SJCRH30 (cell line): Measurements from ENCODE around the gene PPIE. TPM values are rescaled to one million over a fixed set of nuclear protein-coding genes. Genes with fewer than 3 reads are reported as not detected.
"Not testable (repeated sequence)": the region's sequence is repeated elsewhere in the genome, so short reads cannot be mapped to it uniquely, and the experiment has no call there.

Experiments
- DNase-seq, 2 experiments: peaks; one replicate each; pipeline ENCODE4 v3.0.0-alpha.2; 2015 to 2020
- H3K27ac ChIP-seq: fragments of 250-450 bp; sonication (Bioruptor Pico); 2 replicates; pipeline ENCODE4 v1.5.1; 2020; ENCODE audit warnings: mild to moderate bottlenecking, moderate library complexity
- H3K27me3 ChIP-seq: fragments of 250-450 bp; sonication (Bioruptor Pico); 2 replicates; pipeline ENCODE4 v1.5.1; 2020; ENCODE audit warnings: mild to moderate bottlenecking, moderate library complexity
- H3K36me3 ChIP-seq: fragments of 250-450 bp; sonication (Bioruptor Pico); 2 replicates; pipeline ENCODE4 v1.5.1; 2020; ENCODE audit warnings: mild to moderate bottlenecking, moderate library complexity
- H3K4me1 ChIP-seq: fragments of 250-450 bp; sonication (Bioruptor Pico); 2 replicates; pipeline ENCODE4 v1.5.1; 2020; ENCODE audit warnings: mild to moderate bottlenecking, moderate library complexity
- H3K4me3 ChIP-seq: fragments of 250-450 bp; sonication (Bioruptor Pico); 2 replicates; pipeline ENCODE4 v1.5.1; 2020; ENCODE audit warnings: mild to moderate bottlenecking, moderate library complexity
- H3K9me3 ChIP-seq: fragments of 250-450 bp; sonication (Bioruptor Pico); replicated peaks from 2 replicates; pipeline ENCODE4 v1.5.1; 2020; ENCODE audit warnings: mild to moderate bottlenecking, moderate library complexity
- total RNA-seq: library from RNA; depleted of rRNA; stranded (reverse); fragments of >200 nt; shearing (Covaris generic); gene quantifications from 2 replicates; pipeline ENCODE4 v1.2.3, GENCODE V29; 2014

The PPIE gene
- total RNA-seq, 1 experiment from 2014 or later, result 64.0 TPM

DNA sequence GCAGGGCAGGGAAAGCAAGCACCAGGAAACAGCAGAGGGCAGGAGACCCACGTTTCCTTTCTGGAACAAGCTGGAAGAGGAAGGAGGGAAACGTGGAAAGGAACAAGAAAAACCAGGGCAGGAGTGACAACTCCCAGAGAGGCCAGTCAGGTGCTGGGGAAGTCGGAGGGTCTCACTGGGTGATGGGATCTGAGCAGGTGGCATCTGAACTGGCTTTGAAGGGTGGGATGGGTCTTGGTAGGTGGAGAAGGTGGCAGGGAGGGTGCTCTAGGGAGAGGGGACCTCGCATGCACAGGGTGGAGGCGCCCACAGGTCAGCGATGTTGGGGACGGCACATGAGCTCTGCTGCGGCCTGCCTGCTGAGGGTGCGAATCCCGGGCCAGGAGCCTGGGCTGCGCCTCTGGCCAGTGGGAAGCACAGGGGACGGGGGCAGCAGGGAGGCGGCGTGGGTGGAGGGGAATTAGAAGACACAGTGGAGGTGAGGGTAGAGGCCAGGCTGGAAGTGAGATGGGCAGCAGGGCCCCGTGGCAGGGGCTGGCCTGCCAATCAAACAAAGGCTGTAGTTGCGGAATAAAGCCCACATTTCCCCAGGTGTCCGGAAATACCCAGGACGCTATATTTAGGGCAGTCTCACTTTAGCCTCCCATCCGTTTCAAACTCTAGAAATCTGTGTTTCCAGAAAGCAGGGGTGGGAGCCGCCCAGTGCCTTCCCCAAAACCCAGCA lies 37.2 kb downstream of the PPIE start:
- not testable (repeated sequence) for H3K4me3 ChIP-seq, H3K9me3 ChIP-seq, H3K36me3 ChIP-seq, DNase-seq, H3K27me3 ChIP-seq
- Histone ChIP-seq H3K4me1 (peaks cover 15% of the 10 kb centered on the region), H3K27ac (peak overlapping the region; percentile 31)

DNA sequence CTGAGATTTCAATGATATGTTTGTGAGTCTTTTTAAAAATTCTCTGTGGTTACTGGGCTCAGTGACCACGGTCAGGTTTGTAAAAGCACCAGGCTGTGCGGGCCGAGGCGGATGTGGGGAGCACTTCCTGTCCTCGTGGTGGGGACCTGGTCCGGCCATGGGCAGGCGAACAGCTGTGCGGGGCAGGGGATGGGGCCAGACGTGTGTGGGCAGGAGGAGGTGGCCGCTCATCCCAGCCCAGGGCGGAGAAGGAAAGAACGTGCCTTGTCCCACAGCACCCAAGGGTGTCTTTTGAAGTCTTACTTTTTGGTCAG lies 37.7 kb downstream of the PPIE start:
- no peak overlapping the region for H3K4me3 ChIP-seq
- peak; percentile 88 to 94 for DNase-seq
- peak overlapping the region; percentile 31 for H3K27ac ChIP-seq
- H3K4me1 ChIP-seq, result peaks cover 15% of the 10 kb centered on the region
- no peaks in the 10 kb centered on the region for H3K9me3 ChIP-seq
- no peaks in the 10 kb centered on the region for H3K36me3 ChIP-seq
- H3K27me3 ChIP-seq, result no peaks in the 10 kb centered on the region

DNA sequence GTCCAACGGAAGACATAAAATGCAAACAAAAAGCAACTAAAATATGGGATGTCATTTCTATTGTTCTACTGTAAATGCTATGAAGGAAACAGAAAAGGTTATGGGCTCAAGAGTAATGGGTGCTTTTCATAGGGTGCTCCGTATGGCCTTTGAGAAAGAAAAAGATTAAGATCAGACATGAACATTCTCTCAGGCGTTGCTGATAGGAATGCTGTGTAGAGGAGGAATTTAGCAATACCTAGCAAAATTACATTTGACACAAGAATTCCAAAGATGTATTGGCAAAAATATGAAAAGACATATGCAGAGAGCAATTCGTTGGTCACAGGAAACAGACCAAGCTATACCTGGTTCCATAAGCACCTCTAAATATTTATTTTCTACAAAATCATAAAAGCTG lies 38.2 kb downstream of the PPIE start:
- H3K36me3 ChIP-seq, result no peaks in the 10 kb centered on the region
- H3K27ac ChIP-seq, result peak overlapping the region; percentile 31
- no peak overlapping the region for H3K4me3 ChIP-seq
- no peaks in the 10 kb centered on the region for H3K27me3 ChIP-seq
- H3K4me1 ChIP-seq, result peaks cover 15% of the 10 kb centered on the region
- H3K9me3 ChIP-seq, result no peaks in the 10 kb centered on the region
- DNase-seq, result no peak

DNA sequence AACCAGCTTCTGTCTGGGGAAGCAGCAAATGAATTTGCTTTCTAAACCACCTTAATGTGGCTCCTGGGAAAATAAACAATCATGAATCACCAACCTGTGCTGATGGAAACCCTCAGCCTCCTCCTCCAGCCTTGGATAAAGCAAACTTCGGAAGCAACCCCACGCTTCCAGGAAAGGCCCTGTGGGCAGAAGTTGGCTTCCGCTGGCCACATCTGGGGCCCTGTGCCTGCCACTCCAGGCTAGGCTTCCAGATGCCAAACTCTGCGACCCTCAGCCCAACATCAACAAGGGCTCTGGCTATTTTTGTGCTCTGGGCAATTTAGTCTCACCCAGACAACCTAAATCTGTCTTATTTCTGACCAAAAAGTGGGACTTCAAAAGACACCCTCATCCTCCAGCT lies 38.6 kb downstream of the PPIE start:
- H3K27me3 ChIP-seq, result no peaks in the 10 kb centered on the region

DNA sequence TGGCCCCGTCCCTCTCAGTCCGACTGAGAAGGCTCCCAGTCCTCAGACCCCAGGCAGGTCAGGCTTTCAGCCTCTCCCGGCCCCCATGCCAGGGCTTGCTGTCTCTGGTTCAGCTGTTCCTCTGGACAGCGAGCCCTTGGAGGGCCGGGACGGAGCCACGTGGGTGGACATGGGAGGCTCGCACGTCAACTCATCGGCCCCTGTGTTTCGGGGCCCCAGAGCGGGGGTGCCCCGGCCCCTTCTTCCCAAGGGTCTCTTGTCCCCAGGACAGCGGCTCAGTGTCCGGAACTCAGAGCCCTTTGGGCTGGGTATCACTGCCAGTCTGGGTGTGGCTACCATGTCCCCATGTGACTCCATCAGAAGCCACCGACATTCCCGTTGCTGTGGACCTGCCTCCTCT lies 39.2 kb downstream of the PPIE start:
- not testable (repeated sequence) for H3K27ac ChIP-seq, H3K27me3 ChIP-seq, H3K36me3 ChIP-seq, H3K9me3 ChIP-seq, H3K4me3 ChIP-seq, DNase-seq
- H3K4me1 ChIP-seq, result peaks cover 15% of the 10 kb centered on the region

More for the DNA sequence above, 38.6 kb downstream of the PPIE start:
- DNase-seq, result no peak
- Histone ChIP-seq H3K36me3 (no peaks in the 10 kb centered on the region), H3K27ac (no peak overlapping the region), H3K9me3 (no peaks in the 10 kb centered on the region), H3K4me1 (peaks cover 15% of the 10 kb centered on the region), H3K4me3 (no peak overlapping the region)

DNA sequence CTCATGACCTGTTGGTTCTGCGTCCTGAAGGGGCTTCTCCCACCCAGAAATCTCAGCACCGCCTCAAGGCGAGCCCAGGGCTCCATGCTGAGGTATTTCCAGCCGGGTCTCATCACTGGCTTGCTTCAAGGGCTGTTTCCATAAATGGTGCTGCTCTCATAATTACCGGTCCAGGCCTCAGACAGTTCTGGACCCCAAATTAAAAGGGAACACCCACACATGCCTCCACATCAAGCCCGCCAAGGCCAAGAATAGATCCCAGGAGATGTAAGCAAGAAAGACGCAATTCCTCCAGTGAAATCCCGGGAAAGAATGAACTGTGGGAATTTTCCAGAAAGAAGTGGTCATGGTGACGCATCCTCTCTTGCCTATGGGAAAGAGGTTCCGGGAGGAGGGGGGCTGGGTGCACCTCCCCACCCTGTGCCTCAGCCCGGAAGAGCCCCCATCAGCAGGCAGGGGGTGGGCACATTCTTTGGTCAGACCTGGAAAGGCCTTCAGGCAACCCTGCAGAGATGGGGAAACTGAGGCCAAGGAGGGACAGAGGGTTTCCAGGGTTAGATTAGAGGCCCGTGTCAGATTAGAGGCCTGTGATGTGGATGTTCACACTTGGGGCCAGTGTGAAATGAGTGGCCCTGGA lies 39.9 kb downstream of the PPIE start:
- not testable (repeated sequence) for DNase-seq, H3K4me3 ChIP-seq, H3K36me3 ChIP-seq, H3K27me3 ChIP-seq, H3K27ac ChIP-seq, H3K9me3 ChIP-seq
- peaks cover 15% of the 10 kb centered on the region for H3K4me1 ChIP-seq

DNA sequence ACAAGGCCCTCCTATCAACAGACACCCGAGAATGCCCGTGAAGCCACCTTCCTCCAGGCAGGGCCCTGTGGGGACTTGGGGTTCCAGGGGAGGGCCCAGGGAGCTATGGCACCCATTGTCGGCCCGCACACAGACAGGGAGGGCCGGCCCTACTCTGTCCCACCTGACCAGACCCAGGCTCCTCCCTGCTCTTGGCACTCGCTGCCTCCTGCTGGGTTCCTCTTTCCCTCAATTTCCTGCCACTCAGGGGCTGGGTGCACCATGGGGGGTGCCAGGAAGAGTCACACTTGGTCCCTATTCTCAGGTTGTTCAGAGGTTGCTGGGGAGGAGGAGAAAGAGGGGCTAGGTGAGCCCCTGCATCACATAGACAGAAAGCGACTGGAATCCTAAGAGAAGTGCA lies 40.5 kb downstream of the PPIE start:
- H3K9me3 ChIP-seq, result no peaks in the 10 kb centered on the region
- no peak overlapping the region for H3K27ac ChIP-seq
- DNase-seq, result no peak
- no peaks in the 10 kb centered on the region for H3K27me3 ChIP-seq
- H3K4me1 ChIP-seq, result peaks cover 15% of the 10 kb centered on the region
- no peak overlapping the region for H3K4me3 ChIP-seq
- no peaks in the 10 kb centered on the region for H3K36me3 ChIP-seq

DNA sequence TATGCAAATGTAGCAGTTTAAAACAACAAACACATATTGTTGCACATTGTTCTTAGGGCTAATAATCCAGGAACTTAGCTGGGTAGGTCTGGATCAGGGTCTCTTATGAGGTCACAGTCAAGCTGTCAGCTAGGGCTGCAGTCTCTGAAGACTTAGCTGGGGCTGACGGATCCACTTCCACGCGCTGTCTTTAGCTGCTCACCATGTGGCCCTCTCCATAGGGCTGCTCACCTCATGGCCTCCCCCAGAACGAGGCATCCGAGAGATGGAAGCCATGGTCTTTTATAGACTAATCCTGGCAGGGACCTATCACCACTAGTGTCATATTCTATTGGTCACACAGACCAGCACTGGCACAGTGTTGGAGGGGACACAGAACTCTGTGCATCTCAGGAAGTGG lies 41.1 kb downstream of the PPIE start:
- Histone ChIP-seq H3K4me3 (no peak overlapping the region), H3K36me3 (no peaks in the 10 kb centered on the region), H3K27me3 (no peaks in the 10 kb centered on the region), H3K27ac (no peak overlapping the region), H3K9me3 (no peaks in the 10 kb centered on the region), H3K4me1 (peaks cover 15% of the 10 kb centered on the region)
- no peak for DNase-seq

DNA sequence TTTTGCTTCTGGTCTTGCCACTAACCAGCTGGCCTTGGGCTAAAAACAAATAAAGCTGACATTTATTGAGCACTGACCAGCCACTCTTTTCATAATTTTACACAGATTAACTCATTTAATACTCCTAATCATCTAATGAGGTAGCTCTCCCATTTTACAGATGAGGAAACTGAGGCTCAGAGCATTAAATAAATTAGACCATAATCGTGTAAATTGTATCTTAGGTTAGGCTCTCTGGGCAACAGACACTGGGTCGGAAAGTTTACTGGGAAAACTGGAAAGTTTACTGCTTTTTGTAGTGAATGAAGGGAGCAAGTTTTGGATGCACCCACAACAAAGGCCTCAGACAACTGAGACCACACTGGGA lies 42.6 kb downstream of the PPIE start:
- no peaks in the 10 kb centered on the region for H3K36me3 ChIP-seq

DNA sequence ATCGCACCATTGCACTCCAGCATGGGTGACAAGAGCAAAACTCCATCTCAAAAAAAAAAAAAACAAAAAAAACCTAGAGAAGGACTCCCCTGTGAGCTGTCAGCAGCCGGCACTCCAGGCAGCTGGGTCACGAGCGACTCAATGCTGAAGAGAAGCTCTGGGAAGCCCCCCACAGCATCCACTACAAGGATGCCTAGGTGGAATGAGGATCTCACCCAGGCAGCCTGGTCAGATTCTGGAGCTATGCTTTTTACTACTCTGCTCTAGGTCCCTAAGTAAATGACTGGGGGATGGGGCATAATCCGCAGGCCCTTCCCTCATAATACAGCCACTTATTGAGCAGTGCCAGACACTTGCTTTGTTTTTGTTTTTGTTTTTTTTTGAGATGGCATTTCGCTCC lies 43.4 kb downstream of the PPIE start:
- H3K36me3 ChIP-seq, result no peaks in the 10 kb centered on the region
- H3K4me3 ChIP-seq, result no peak overlapping the region
- H3K4me1 ChIP-seq, result peaks cover 14% of the 10 kb centered on the region
- no peak for DNase-seq
- no peak overlapping the region for H3K27ac ChIP-seq
- H3K9me3 ChIP-seq, result no peaks in the 10 kb centered on the region
- H3K27me3 ChIP-seq, result no peaks in the 10 kb centered on the region

More for the DNA sequence above, 42.6 kb downstream of the PPIE start:
- no peak for DNase-seq
- Histone ChIP-seq H3K27ac (no peak overlapping the region), H3K9me3 (no peaks in the 10 kb centered on the region), H3K4me3 (no peak overlapping the region), H3K4me1 (peaks cover 21% of the 10 kb centered on the region), H3K27me3 (no peaks in the 10 kb centered on the region)

DNA sequence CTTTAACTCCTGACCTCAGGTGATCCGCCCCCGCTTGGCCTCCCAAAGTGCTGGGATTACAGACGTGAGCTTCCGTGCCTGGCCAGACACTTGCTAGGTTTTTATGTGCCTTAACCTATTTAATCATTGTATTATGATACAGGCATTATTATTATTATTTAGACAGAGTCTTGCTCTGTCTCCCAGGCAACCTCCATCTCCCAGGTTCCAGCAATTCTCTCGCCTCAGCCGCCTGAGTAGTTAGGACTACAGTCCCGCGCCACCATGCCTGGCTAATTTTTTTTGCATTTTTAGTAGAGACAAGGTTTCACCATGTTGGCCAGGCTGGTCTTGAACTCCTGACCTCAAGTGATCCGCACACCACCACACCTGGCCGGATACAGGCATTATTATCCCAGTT lies 44.0 kb downstream of the PPIE start:
- DNase-seq, H3K27ac ChIP-seq, H3K27me3 ChIP-seq, H3K9me3 ChIP-seq, H3K4me3 ChIP-seq, H3K36me3 ChIP-seq: not testable (repeated sequence)
- peaks cover 10% of the 10 kb centered on the region for H3K4me1 ChIP-seq

DNA sequence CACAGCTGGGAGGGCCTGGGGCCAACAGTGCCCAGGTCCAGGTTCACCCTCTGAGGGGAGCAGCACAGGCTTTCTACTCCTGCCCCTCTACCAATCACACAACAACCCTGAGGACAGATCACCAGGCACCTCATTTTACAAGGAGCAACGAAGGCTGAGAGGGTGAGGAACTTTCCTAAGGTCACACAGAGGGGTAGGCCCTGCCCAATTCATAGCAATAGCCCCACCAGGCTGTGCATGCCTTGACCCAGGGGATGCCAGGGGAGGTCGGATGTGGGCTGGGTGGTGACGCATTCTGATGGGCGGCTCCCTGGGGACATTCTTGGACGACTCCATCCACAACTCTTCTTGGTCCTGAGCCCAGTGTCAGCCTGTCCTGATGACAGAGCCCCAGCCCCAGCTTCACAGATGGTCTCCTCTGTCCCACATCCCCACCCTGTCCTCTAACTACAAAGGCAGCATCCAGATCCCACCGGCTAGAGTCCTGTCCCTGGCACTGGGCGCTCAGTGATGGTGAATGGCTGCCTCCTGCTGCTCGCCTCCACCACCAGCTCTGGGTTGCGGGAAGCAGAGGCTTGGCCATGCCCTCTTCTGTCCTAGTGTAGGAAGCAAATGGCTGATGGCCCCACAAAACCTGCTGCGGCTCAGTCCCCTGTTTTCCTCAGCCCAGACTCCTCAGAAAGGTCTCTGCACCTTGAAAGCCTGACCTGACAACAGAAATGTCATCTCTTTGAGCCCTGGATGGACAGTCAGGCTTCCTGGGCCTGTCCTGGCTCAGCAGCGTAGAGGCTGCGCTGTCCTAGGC lies 47.8 kb downstream of the PPIE start:
- not testable (repeated sequence) for H3K27me3 ChIP-seq, H3K4me3 ChIP-seq, H3K36me3 ChIP-seq, H3K9me3 ChIP-seq
- peak overlapping the region; percentile 85 for H3K27ac ChIP-seq
- peaks cover 10% of the 10 kb centered on the region for H3K4me1 ChIP-seq
- DNase-seq, result peak; percentile 38 to 50

DNA sequence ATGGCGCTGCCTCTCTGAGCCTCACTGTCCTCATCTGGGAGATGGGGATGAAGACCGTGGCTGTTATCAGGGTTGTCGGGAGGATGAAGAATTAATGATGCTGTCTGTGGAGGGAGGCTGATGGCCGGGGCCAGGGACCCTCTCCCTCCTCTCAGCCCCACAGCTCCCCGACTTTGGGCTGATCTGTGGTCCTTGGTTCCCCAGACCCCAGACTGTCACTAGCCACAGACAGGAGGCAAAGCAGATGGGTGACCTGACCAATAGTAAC lies 48.4 kb downstream of the PPIE start:
- not testable (repeated sequence) for H3K9me3 ChIP-seq, H3K36me3 ChIP-seq, H3K4me3 ChIP-seq, H3K27ac ChIP-seq, DNase-seq, H3K27me3 ChIP-seq
- H3K4me1 ChIP-seq, result peaks cover 10% of the 10 kb centered on the region

DNA sequence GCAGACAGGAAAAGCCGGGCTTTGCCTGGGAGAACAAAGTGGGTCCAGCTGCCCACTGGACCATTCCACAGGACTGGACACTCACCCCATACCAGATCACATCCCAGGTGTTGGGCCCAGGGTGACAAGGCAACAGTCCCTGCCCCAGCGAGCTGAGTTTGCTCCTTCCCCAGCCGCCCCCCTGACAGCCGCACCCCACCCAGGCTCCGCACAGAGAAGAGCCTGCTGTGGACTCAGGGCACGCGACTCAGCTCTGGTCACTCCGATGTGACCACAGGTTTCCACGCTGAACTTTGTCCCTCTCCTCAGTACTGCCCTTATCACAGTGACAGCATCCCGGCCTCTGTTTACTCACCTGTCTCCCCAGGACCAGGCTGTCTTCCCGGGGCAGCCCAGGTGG lies 48.8 kb downstream of the PPIE start:
- H3K9me3 ChIP-seq, result no peaks in the 10 kb centered on the region
- no peaks in the 10 kb centered on the region for H3K36me3 ChIP-seq
- peak overlapping the region; percentile 64 for H3K4me3 ChIP-seq
- DNase-seq, result no peak
- H3K27me3 ChIP-seq, result no peaks in the 10 kb centered on the region
- H3K27ac ChIP-seq, result no peak overlapping the region
- peaks cover 10% of the 10 kb centered on the region for H3K4me1 ChIP-seq

DNA sequence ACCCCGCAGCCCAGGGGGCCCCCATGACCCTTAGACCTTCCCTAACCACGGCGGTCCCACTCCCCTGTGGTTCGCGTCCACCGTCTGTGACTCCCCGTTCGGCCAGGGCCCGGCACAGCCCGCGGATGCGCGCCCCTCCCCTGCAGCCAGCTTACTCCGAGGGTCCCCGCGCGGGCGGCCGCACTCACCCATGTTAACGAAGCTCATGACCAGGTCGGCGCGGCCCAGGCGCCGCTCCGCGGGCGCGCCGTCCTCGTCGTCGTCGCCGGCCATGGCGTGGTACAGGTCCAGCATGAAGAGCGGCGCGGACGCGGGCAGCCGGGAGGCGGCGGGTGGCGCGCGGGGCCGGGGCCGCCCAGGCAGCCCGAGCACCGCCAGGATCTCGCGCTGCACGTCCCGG lies 49.3 kb downstream of the PPIE start:
- not testable (repeated sequence) for DNase-seq, H3K27me3 ChIP-seq, H3K27ac ChIP-seq, H3K9me3 ChIP-seq, H3K36me3 ChIP-seq
- H3K4me1 ChIP-seq, result peaks cover 10% of the 10 kb centered on the region
- H3K4me3 ChIP-seq, result peak overlapping the region; percentile 64

DNA sequence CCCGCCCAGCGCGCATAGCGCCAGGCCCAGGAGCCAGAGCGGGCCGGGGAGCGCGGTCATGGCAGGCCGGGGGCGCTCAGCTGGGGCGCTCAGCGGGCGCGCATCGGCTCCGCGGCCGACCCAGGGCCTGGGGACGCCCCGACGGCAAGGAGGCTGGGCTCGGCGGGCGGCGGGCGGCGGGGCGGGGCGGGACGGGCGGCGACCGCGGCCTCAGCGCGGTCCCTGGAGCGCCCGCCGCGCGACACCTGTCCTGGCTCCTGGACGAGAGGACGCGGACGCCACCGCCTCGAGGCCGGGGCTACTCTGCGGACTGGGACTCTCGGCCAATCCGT lies 49.7 kb downstream of the PPIE start:
- peak overlapping the region; percentile 64 for H3K4me3 ChIP-seq
- no peaks in the 10 kb centered on the region for H3K27me3 ChIP-seq
- H3K4me1 ChIP-seq, result peaks cover 10% of the 10 kb centered on the region
- no peaks in the 10 kb centered on the region for H3K9me3 ChIP-seq
- H3K36me3 ChIP-seq, result no peaks in the 10 kb centered on the region
- DNase-seq, result no peak
- no peak overlapping the region for H3K27ac ChIP-seq
